ENCODE results near the gene ZNF485. TPM values are rescaled to one million over a fixed set of nuclear protein-coding genes. Genes with fewer than 3 reads are reported as not detected.

ZNF485 gene
- total and polyA plus RNA-seq, 2 of the 8 experiments (the other 6 are each of a cell fraction or from before 2014, with no cell fraction given), result 2.5 to 8.2 TPM

DNA sequence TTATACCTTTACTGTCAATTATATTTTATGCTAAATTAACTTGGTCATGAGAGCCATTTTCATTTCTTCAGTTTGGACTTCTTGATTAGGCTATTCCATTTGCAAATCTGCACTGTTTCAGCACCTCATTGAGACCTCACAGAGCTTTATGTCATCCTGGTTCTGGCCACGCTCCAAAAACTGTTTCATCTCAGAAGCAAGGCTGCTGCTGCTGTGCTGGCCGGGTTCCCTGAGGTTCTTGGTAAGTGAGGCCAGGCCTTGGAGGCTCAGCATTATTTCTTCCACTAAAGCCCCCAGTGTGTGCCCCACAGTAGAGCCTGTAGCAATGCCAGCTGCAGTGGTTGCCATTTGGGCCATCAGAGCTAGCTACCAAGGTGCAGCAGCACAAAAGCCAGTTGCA, 7.8 kb upstream of the ZNF485 start:
- 90% methylated on average over 2 of the region's 2 CpGs; no CpG with 5 or more reads in 1 of the 2 experiments for WGBS, 2 experiments (ENCODE audit: extremely low coverage in 1 of 2, insufficient coverage in 1 of 2, insufficient read length in 1 of 2, insufficient replicate concordance in 2 of 2, low coverage in 1 of 2, low lambda C conversion rate in 2 of 2, missing lambda C conversion rate in 1 of 2)
- H2AK5ac ChIP-seq (ENCODE audit: low read depth, low read length), result no peak overlapping the region

More for the DNA sequence above, 7.8 kb upstream of the ZNF485 start:
- no peak overlapping the region for H3K4me3 ChIP-seq (ENCODE audit: extremely low read depth in 1 of 4, insufficient read depth in 2 of 4, low read depth in 3 of 4, low read length in 4 of 4)
- no peaks in the 10 kb centered on the region for H3K36me3 ChIP-seq (ENCODE audit: control insufficient read depth in 2 of 4, insufficient read depth in 4 of 4, low read length in 3 of 4)
- H3K23ac ChIP-seq (ENCODE audit: insufficient read length), result no peak overlapping the region
- no peaks in the 10 kb centered on the region for H3K4me1 ChIP-seq (replicated peaks in 1 of 4; ENCODE audit: control insufficient read depth in 3 of 4, insufficient read depth in 4 of 4, low read length in 3 of 4)
- H3K4ac ChIP-seq (replicated peaks; ENCODE audit: insufficient read length, low read depth, low read length), result no peak overlapping the region
- DNase-seq (ENCODE audit: low read depth in 1 of 2, low spot score in 2 of 2) (no peak), FAIRE-seq (no peak)
- no peak overlapping the region for H4K5ac ChIP-seq (ENCODE audit: insufficient read length, low read depth, low read length)
- no peak overlapping the region for H3K14ac ChIP-seq (ENCODE audit: insufficient read length)
- H3K79me2 ChIP-seq (ENCODE audit: control insufficient read depth in 1 of 2, insufficient read depth in 2 of 2, low read length in 2 of 2), result no peaks in the 10 kb centered on the region
- ChIA-PET CTCF (ENCODE audit: partially characterized antibody) (no interaction called here), POLR2A (ENCODE audit: partially characterized antibody) (no interaction called here)
- H4K20me1 ChIP-seq (replicated peaks in 1 of 2; ENCODE audit: control insufficient read depth in 1 of 2, insufficient read depth in 2 of 2, low read length in 2 of 2), result no peaks in the 10 kb centered on the region
- H3K79me1 ChIP-seq (ENCODE audit: low read depth, low read length), result no peaks in the 10 kb centered on the region
- H4K91ac ChIP-seq (replicated peaks; ENCODE audit: insufficient read length, low read length), result no peak overlapping the region
- no peak overlapping the region for H3K56ac ChIP-seq (replicated peaks; ENCODE audit: insufficient read length, low read depth, low read length)
- H4K8ac ChIP-seq (ENCODE audit: extremely low read depth, insufficient read depth, low read length), result no peak overlapping the region
- H3K4me2 ChIP-seq (ENCODE audit: insufficient read depth in 1 of 2, low read depth in 2 of 2, low read length in 2 of 2), result no peak overlapping the region
- no peak overlapping the region for H2BK12ac ChIP-seq (ENCODE audit: low read depth, low read length)
- no peak overlapping the region for H2BK120ac ChIP-seq (replicated peaks; ENCODE audit: low read depth, low read length)
- no peak overlapping the region for H2BK5ac ChIP-seq (ENCODE audit: low read depth, low read length)
- no peak overlapping the region for H2BK15ac ChIP-seq (ENCODE audit: low read length)
- no peaks in the 10 kb centered on the region for H3K23me2 ChIP-seq (ENCODE audit: low read depth, low read length)
- H3K9me3 ChIP-seq (ENCODE audit: insufficient read depth in 2 of 2, low read depth in 1 of 2, low read length in 1 of 2), result peaks cover 29 to 45% of the 10 kb centered on the region in 2 experiments
- H3K9ac ChIP-seq (replicated peaks in 1 of 4; ENCODE audit: extremely low read depth in 1 of 4, low read depth in 3 of 4, low read length in 3 of 4), result no peak overlapping the region
- H3K27me3 ChIP-seq (replicated peaks in 1 of 4; ENCODE audit: control insufficient read depth in 3 of 4, extremely low read depth in 1 of 4, insufficient read depth in 3 of 4, low read length in 3 of 4), result no peaks in the 10 kb centered on the region; a peak in 1 of 7 replicates
- H2BK20ac ChIP-seq (ENCODE audit: low read length), result no peak overlapping the region
- H2AFZ ChIP-seq (ENCODE audit: low read length), result no peak overlapping the region
- H3K27ac ChIP-seq (ENCODE audit: low read depth, low read length), result no peak overlapping the region
- TF ChIP-seq KDM4A (IDR thresholded peaks at IDR 0.05; ENCODE audit: low read depth, low read length, severe bottlenecking), result no peak
- H3K18ac ChIP-seq (ENCODE audit: extremely low read depth, low read length), result no peak overlapping the region

All from H1 (cell line).